GM12878 (cell line): ENCODE data around the gene TPO. TPM values are rescaled to one million over a fixed set of nuclear protein-coding genes. Genes with fewer than 3 reads are reported as not detected.

Experiments used
- ATAC-seq: fragments of 200-7000 bp; cut with Tn5 transposase; 3 replicates; pipeline ENCODE4 v1.9.1; 2020; ENCODE audit warnings: mild to moderate bottlenecking, moderate library complexity
- BruUV-seq: library from RNA; stranded (reverse); fragments of 400-500 nt; replicated peaks from 2 replicates; lab custom pipeline; 2021; lab: Mats Ljungman, UMichigan
- CTCF ChIA-PET: fragments of 300-600 bp; sonication (Branson Sonifier 250); formaldehyde crosslinking; extraction: SDS; loops from one replicate; lab custom pipeline; 2021; ENCODE audit warnings: inconsistent platforms; lab: Yijun Ruan, JAX
- POLR2A ChIA-PET: fragments of 350-600 bp; formaldehyde crosslinking; extraction: SDS; loops from one replicate; lab custom pipeline; 2021; ENCODE audit warnings: inconsistent platforms; lab: Charles Lee
- RAD21 ChIA-PET: fragments of 300-600 bp; sonication (Branson Sonifier 250); formaldehyde crosslinking; loops from one replicate; lab custom pipeline; 2023; ENCODE audit warnings: antibody characterized with exemption; ENCODE audit not compliant: unreplicated experiment; lab: Charles Lee
- SMC1A ChIA-PET: fragments of 300-600 bp; sonication (Branson Sonifier 250); formaldehyde crosslinking; loops from one replicate; lab custom pipeline; 2023; ENCODE audit not compliant: unreplicated experiment, uncharacterized antibody; lab: Charles Lee
- DNase-seq: peaks from one replicate; pipeline ENCODE4 v3.0.0-alpha.2; 2011; ENCODE audit warnings: low read depth, low spot score
- FAIRE-seq: peaks from 3 replicates; lab custom pipeline; 2011; peaks lifted over from hg19 to GRCh38; lab: Jason Lieb, UNC
- H2AFZ ChIP-seq: 2 replicates; pipeline ENCODE4 v1.6.0; 2011; ENCODE audit warnings: low read depth, low read length, control low read depth; ENCODE audit not compliant: control insufficient read depth
- H3K27ac ChIP-seq: 2 replicates; pipeline ENCODE4 v1.5.1; 2011; ENCODE audit warnings: control low read depth; ENCODE audit not compliant: control insufficient read depth, insufficient read depth
- H3K27me3 ChIP-seq, 2 experiments: replicated peaks in 1 of 2; 2 replicates each; pipeline versions ENCODE4 v1.6.0 to v1.6.1; 2011; ENCODE audit warnings: low read length in 1 of 2; ENCODE audit not compliant: control insufficient read depth in 2 of 2, insufficient read depth in 2 of 2
- H3K36me3 ChIP-seq, 2 experiments: 2 replicates each; pipeline ENCODE4 v1.5.1; 2011; ENCODE audit warnings: low read length in 1 of 2; ENCODE audit not compliant: control insufficient read depth in 2 of 2, insufficient read depth in 2 of 2
- H3K4me1 ChIP-seq: 2 replicates; pipeline ENCODE4 v1.6.1; 2011; ENCODE audit warnings: mild to moderate bottlenecking, low read length, moderate library complexity, mixed read lengths; ENCODE audit not compliant: control insufficient read depth, insufficient read depth
- H3K4me2 ChIP-seq: 2 replicates; pipeline ENCODE4 v1.6.0; 2011; ENCODE audit warnings: control low read depth; ENCODE audit not compliant: control insufficient read depth, insufficient read depth
- H3K4me3 ChIP-seq: fragments of 200-600 bp; sonication (generic); 2 replicates; pipeline ENCODE4 v1.5.1; 2016
- H3K79me2 ChIP-seq: 2 replicates; pipeline ENCODE4 v1.6.0; 2011; ENCODE audit warnings: low read length; ENCODE audit not compliant: control insufficient read depth, insufficient read depth
- H3K9ac ChIP-seq: 2 replicates; pipeline ENCODE4 v1.8.0; 2011; ENCODE audit warnings: low read length, control low read depth, mixed read lengths; ENCODE audit not compliant: control insufficient read depth, insufficient read depth
- H3K9me3 ChIP-seq: replicated peaks from 3 replicates; pipeline ENCODE4 v1.5.1; 2011; ENCODE audit warnings: mild to moderate bottlenecking, low read length; ENCODE audit not compliant: control insufficient read depth, insufficient read depth
- H4K20me1 ChIP-seq: 2 replicates; pipeline ENCODE4 v1.6.0; 2011; ENCODE audit not compliant: control insufficient read depth, insufficient read depth
- E2F4 ChIP-seq: IDR thresholded peaks from 2 replicates; pipeline ENCODE4 v1.6.1; 2012; ENCODE audit warnings: low read depth, low read length, improper control_type of control experiment
- SREBF1 ChIP-seq: IDR thresholded peaks from 2 replicates; pipeline ENCODE4 v1.6.1; 2012; ENCODE audit warnings: mild to moderate bottlenecking, low read length
- WGBS: methylation state at CpG from one replicate; pipeline ENCODE4 v1.1.6; 2016; ENCODE audit warnings: low lambda C conversion rate; ENCODE audit not compliant: insufficient replicate concordance, insufficient coverage; ENCODE audit errors: missing lambda C conversion rate; 5-methylcytosine and 5-hydroxymethylcytosine counted together
- in situ Hi-C: fragments of 300-500 bp; cut with MboI; formaldehyde crosslinking; loops from 9 replicates; pipeline ENCODE4 v1.14.3; 2018; ENCODE audit warnings: mixed read lengths
- intact Hi-C: fragments of 100-400 bp; cut with micrococcal nuclease; formaldehyde crosslinking; loops from one replicate; pipeline ENCODE4 v1.14.2; 2022; ENCODE audit not compliant: unreplicated experiment
- polyA plus RNA-seq, 11 experiments: library from polyadenylated mRNA; depleted of rRNA in 4 of 11; unstranded in 6 of 11; stranded (reverse) in 5 of 11; fragments of >200 nt; fragmentation: Nextera tagmentation in 4 of 11; fragmentation: Illumina TruSeq in 1 of 11; extraction: Ambion mirVana in 4 of 11; extraction: Trizol in 1 of 11; gene quantifications; 1 replicate in 1 of 11; 2 replicates in 10 of 11; pipeline versions ENCODE4 v1.2.1 to v1.2.3, GENCODE V29; 2011 to 2016; ENCODE audit warnings: inconsistent platforms in 2 of 11, missing spikeins in 2 of 11, low read depth in 1 of 11
- total RNA-seq, 4 experiments: library from RNA; depleted of rRNA in 3 of 4; stranded (reverse); fragments of >200 nt in 3 of 4; fragmentation: Illumina TruSeq in 1 of 4; extraction: Trizol in 1 of 4; gene quantifications; 2 replicates each; pipeline versions ENCODE4 v1.2.1 to v1.2.3, GENCODE V29; 2013 to 2021
- TF ChIP-seq, protein P1 (sequence below): IDR thresholded peaks from 2 replicates; pipeline ENCODE4 v1.6.1; 2012; ENCODE audit warnings: low read depth, low read length, improper control_type of control experiment
- TF ChIP-seq, protein P2 (sequence below): IDR thresholded peaks from 2 replicates; pipeline ENCODE4 v1.6.1; 2012; ENCODE audit warnings: low read length, inconsistent platforms
- TF ChIP-seq, protein P3 (sequence below): fragments of 450-650 bp; conservative IDR thresholded peaks from 2 replicates; pipeline ENCODE4 v1.6.1; 2017; ENCODE audit warnings: mild to moderate bottlenecking, moderate library complexity
- TF ChIP-seq, protein P4 (sequence below): fragments of 450-650 bp; IDR thresholded peaks from 2 replicates; pipeline ENCODE4 v1.6.1; 2017; ENCODE audit warnings: mild to moderate bottlenecking, moderate library complexity

TPO gene
- total and polyA plus RNA-seq, 10 of the 15 experiments (the other 5 are each of a cell fraction or from before 2014, with no cell fraction given) = 0.07 to 0.11 TPM; not detected in 8

DNA sequence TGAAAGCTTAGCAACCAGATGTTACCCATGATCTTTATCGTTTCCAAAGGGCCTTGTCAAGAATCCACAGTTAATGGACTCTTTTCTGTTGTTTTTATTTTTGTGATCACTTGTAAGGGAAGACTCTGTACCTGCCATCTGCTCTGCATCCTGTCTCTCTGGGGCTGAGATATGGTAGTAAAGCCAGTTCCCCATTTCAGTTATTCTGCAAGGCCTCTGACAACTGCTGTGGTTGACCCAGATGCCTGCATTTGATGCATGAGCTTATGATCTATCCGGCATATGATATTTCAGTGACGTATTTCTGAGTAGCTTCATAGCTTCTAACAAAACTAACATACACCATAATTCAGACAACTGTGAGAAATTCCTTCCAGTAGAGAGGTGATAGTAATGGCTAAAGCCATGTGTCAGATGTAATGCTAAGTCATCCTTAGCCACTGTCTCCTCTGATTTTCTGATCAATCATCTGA lies 105.1 kb downstream of the TPO start:
- no peaks in the 10 kb centered on the region for H3K9me3 ChIP-seq
- no peak overlapping the region for H3K9ac ChIP-seq
- H2AFZ ChIP-seq = no peak overlapping the region
- POLR2A ChIA-PET = no interaction called here
- ATAC-seq (no peak), DNase-seq (no peak), FAIRE-seq (no peak)
- BruUV-seq = no TSS peak
- H4K20me1 ChIP-seq = no peaks in the 10 kb centered on the region
- RAD21 ChIA-PET = no interaction called here
- H3K36me3 ChIP-seq = no peaks in the 10 kb centered on the region
- no peaks in the 10 kb centered on the region for H3K27me3 ChIP-seq
- TF ChIP-seq, protein P1, sequence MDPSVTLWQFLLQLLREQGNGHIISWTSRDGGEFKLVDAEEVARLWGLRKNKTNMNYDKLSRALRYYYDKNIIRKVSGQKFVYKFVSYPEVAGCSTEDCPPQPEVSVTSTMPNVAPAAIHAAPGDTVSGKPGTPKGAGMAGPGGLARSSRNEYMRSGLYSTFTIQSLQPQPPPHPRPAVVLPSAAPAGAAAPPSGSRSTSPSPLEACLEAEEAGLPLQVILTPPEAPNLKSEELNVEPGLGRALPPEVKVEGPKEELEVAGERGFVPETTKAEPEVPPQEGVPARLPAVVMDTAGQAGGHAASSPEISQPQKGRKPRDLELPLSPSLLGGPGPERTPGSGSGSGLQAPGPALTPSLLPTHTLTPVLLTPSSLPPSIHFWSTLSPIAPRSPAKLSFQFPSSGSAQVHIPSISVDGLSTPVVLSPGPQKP = no peak
- TF ChIP-seq, protein P2, sequence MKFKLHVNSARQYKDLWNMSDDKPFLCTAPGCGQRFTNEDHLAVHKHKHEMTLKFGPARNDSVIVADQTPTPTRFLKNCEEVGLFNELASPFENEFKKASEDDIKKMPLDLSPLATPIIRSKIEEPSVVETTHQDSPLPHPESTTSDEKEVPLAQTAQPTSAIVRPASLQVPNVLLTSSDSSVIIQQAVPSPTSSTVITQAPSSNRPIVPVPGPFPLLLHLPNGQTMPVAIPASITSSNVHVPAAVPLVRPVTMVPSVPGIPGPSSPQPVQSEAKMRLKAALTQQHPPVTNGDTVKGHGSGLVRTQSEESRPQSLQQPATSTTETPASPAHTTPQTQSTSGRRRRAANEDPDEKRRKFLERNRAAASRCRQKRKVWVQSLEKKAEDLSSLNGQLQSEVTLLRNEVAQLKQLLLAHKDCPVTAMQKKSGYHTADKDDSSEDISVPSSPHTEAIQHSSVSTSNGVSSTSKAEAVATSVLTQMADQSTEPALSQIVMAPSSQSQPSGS = no peak
- TF ChIP-seq E2F4 (no peak), SREBF1 (no peak)
- TF ChIP-seq, protein P3, sequence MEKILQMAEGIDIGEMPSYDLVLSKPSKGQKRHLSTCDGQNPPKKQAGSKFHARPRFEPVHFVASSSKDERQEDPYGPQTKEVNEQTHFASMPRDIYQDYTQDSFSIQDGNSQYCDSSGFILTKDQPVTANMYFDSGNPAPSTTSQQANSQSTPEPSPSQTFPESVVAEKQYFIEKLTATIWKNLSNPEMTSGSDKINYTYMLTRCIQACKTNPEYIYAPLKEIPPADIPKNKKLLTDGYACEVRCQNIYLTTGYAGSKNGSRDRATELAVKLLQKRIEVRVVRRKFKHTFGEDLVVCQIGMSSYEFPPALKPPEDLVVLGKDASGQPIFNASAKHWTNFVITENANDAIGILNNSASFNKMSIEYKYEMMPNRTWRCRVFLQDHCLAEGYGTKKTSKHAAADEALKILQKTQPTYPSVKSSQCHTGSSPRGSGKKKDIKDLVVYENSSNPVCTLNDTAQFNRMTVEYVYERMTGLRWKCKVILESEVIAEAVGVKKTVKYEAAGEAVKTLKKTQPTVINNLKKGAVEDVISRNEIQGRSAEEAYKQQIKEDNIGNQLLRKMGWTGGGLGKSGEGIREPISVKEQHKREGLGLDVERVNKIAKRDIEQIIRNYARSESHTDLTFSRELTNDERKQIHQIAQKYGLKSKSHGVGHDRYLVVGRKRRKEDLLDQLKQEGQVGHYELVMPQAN = no peak
- TF ChIP-seq, protein P4, sequence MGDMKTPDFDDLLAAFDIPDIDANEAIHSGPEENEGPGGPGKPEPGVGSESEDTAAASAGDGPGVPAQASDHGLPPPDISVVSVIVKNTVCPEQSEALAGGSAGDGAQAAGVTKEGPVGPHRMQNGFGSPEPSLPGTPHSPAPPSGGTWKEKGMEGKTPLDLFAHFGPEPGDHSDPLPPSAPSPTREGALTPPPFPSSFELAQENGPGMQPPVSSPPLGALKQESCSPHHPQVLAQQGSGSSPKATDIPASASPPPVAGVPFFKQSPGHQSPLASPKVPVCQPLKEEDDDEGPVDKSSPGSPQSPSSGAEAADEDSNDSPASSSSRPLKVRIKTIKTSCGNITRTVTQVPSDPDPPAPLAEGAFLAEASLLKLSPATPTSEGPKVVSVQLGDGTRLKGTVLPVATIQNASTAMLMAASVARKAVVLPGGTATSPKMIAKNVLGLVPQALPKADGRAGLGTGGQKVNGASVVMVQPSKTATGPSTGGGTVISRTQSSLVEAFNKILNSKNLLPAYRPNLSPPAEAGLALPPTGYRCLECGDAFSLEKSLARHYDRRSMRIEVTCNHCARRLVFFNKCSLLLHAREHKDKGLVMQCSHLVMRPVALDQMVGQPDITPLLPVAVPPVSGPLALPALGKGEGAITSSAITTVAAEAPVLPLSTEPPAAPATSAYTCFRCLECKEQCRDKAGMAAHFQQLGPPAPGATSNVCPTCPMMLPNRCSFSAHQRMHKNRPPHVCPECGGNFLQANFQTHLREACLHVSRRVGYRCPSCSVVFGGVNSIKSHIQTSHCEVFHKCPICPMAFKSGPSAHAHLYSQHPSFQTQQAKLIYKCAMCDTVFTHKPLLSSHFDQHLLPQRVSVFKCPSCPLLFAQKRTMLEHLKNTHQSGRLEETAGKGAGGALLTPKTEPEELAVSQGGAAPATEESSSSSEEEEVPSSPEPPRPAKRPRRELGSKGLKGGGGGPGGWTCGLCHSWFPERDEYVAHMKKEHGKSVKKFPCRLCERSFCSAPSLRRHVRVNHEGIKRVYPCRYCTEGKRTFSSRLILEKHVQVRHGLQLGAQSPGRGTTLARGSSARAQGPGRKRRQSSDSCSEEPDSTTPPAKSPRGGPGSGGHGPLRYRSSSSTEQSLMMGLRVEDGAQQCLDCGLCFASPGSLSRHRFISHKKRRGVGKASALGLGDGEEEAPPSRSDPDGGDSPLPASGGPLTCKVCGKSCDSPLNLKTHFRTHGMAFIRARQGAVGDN = no peak
- no peak overlapping the region for H3K4me3 ChIP-seq
- H3K4me2 ChIP-seq = no peak overlapping the region
- H3K4me1 ChIP-seq = no peaks in the 10 kb centered on the region
- in situ Hi-C loops = no loop called here
- no peak overlapping the region for H3K27ac ChIP-seq
- CTCF ChIA-PET = no interaction called here
- SMC1A ChIA-PET = no interaction called here
- H3K79me2 ChIP-seq = no peaks in the 10 kb centered on the region
- intact Hi-C loops = no loop called here
- 0% methylated on average over 3 of the region's 3 CpGs for WGBS
